ENCODE results near the gene TRERF1. TPM values are rescaled to one million over a fixed set of nuclear protein-coding genes. Genes with fewer than 3 reads are reported as not detected.
A peak's percentile ranks its signal among the peaks of the same experiment; 100 is the strongest.

TRERF1 gene
- total and polyA plus RNA-seq, 2 of the 8 experiments (the other 6 are each of a cell fraction or from before 2014, with no cell fraction given) = 10.8 to 21.5 TPM

DNA sequence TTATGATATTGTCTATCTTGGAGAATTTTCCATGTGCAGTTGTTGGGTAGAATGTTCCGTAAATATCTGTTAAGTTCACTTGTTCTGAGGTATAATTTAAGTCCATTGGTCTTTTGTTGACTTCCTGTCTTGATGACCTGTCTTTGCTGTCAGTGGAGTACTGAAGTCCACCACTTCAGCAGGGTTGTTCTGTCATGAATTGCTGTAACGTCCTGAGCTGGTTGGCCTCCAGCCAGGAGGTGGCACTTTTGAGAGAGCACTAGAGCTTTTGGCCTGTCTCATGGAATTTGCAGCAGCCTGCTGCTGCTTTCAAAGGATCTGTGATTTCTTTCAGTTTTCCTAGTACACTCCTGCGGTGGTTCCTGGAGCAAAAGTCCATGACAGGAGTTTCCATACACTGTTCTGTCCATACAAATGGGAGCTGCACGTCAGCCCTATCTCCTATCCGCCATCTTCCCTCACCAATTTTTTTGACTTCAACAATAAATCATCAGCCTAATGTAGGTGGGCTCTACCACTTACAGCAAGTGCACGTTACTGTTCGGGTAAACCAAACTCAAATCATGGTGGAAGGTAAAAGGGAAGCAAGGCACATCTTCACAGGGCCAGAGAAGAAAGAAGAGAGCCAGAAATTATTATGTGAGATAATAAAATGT lies 46.9 kb upstream of the TRERF1 start:
- H3K18ac ChIP-seq (ENCODE audit: extremely low read depth, low read length) = no peak overlapping the region
- no peaks in the 10 kb centered on the region for H4K20me1 ChIP-seq (replicated peaks in 1 of 2; ENCODE audit: control insufficient read depth in 1 of 2, insufficient read depth in 2 of 2, low read length in 2 of 2)
- H3K27ac ChIP-seq (ENCODE audit: low read depth, low read length) = no peak overlapping the region
- no peak overlapping the region for H3K4ac ChIP-seq (replicated peaks; ENCODE audit: insufficient read length, low read depth, low read length)
- peak overlapping the region; percentile 100 for H2AFZ ChIP-seq (ENCODE audit: low read length)
- no peak overlapping the region for H2BK5ac ChIP-seq (ENCODE audit: low read depth, low read length)
- WGBS, 2 experiments (ENCODE audit: extremely low coverage in 1 of 2, insufficient coverage in 1 of 2, insufficient read length in 1 of 2, insufficient replicate concordance in 2 of 2, low coverage in 1 of 2, low lambda C conversion rate in 2 of 2, missing lambda C conversion rate in 1 of 2) = 81% methylated on average over 7 of the region's 7 CpGs; no CpG with 5 or more reads in 1 of the 2 experiments
- H3K9ac ChIP-seq (replicated peaks in 1 of 4; ENCODE audit: extremely low read depth in 1 of 4, low read depth in 3 of 4, low read length in 3 of 4) = no peak overlapping the region
- no peaks in the 10 kb centered on the region for H3K4me1 ChIP-seq (replicated peaks in 1 of 4; ENCODE audit: control insufficient read depth in 3 of 4, insufficient read depth in 4 of 4, low read length in 3 of 4)
- no peak overlapping the region for H2AK5ac ChIP-seq (ENCODE audit: low read depth, low read length)
- no peak overlapping the region for H4K5ac ChIP-seq (ENCODE audit: insufficient read length, low read depth, low read length)
- no peaks in the 10 kb centered on the region for H3K27me3 ChIP-seq (replicated peaks in 1 of 4; ENCODE audit: control insufficient read depth in 3 of 4, extremely low read depth in 1 of 4, insufficient read depth in 3 of 4, low read length in 3 of 4)
- DNase-seq (ENCODE audit: low read depth in 1 of 2, low spot score in 2 of 2) = no peak
- H3K4me3 ChIP-seq (ENCODE audit: extremely low read depth in 1 of 4, insufficient read depth in 2 of 4, low read depth in 3 of 4, low read length in 4 of 4) = no peak overlapping the region
- H3K36me3 ChIP-seq (ENCODE audit: control insufficient read depth in 2 of 4, insufficient read depth in 4 of 4, low read length in 3 of 4) = no peaks in the 10 kb centered on the region
- H3K23me2 ChIP-seq (ENCODE audit: low read depth, low read length) = no peaks in the 10 kb centered on the region
- no peak overlapping the region for H3K23ac ChIP-seq (ENCODE audit: insufficient read length)
- no peak overlapping the region for H2BK15ac ChIP-seq (ENCODE audit: low read length)
- H3K56ac ChIP-seq (replicated peaks; ENCODE audit: insufficient read length, low read depth, low read length) = no peak overlapping the region
- no peaks in the 10 kb centered on the region for H3K79me1 ChIP-seq (ENCODE audit: low read depth, low read length)
- no peaks in the 10 kb centered on the region for H3K9me3 ChIP-seq (ENCODE audit: insufficient read depth in 2 of 2, low read depth in 1 of 2, low read length in 1 of 2)
- no peak overlapping the region for H2BK120ac ChIP-seq (replicated peaks; ENCODE audit: low read depth, low read length)
- H4K91ac ChIP-seq (replicated peaks; ENCODE audit: insufficient read length, low read length) = no peak overlapping the region
- FAIRE-seq = peak; percentile 70
- no peak overlapping the region for H4K8ac ChIP-seq (ENCODE audit: extremely low read depth, insufficient read depth, low read length)
- no peak overlapping the region for H3K4me2 ChIP-seq (ENCODE audit: insufficient read depth in 1 of 2, low read depth in 2 of 2, low read length in 2 of 2)
- ChIA-PET CTCF (ENCODE audit: partially characterized antibody) (interaction anchor here (0.8 to 1.3 kb wide), 4 partner anchors 12 to 49 kb away, joined by 3 to 7 read pairs (median 3); no protein-coding TSS in a partner anchor), POLR2A (ENCODE audit: partially characterized antibody) (no interaction called here)
- H2BK12ac ChIP-seq (ENCODE audit: low read depth, low read length) = no peak overlapping the region
- no peak overlapping the region for H3K14ac ChIP-seq (ENCODE audit: insufficient read length)
- H3K79me2 ChIP-seq (ENCODE audit: control insufficient read depth in 1 of 2, insufficient read depth in 2 of 2, low read length in 2 of 2) = no peaks in the 10 kb centered on the region
- H2BK20ac ChIP-seq (ENCODE audit: low read length) = no peak overlapping the region
- TF ChIP-seq CHD2 (IDR thresholded peaks at IDR 0.05; ENCODE audit: low read length) (no peak), CBX8 (IDR thresholded peaks at IDR 0.05; ENCODE audit: borderline replicate concordance, low read depth, low read length) (no peak), SIN3A (conservative IDR thresholded peaks at IDR 0.05 in 1 of 2, IDR thresholded peaks at IDR 0.05 in 1 of 2; ENCODE audit: low read depth in 1 of 2, low read length in 2 of 2) (no peak), ATF2 (IDR thresholded peaks at IDR 0.05; ENCODE audit: low read length) (no peak), ZNF274 (IDR thresholded peaks at IDR 0.05; ENCODE audit: borderline replicate concordance, extremely low read depth, low read length) (no peak), SP2 (IDR thresholded peaks at IDR 0.05; ENCODE audit: low read length) (no peak), PHF8 (conservative IDR thresholded peaks at IDR 0.05; ENCODE audit: low read depth, low read length) (no peak)
- TF ChIP-seq, protein P1, sequence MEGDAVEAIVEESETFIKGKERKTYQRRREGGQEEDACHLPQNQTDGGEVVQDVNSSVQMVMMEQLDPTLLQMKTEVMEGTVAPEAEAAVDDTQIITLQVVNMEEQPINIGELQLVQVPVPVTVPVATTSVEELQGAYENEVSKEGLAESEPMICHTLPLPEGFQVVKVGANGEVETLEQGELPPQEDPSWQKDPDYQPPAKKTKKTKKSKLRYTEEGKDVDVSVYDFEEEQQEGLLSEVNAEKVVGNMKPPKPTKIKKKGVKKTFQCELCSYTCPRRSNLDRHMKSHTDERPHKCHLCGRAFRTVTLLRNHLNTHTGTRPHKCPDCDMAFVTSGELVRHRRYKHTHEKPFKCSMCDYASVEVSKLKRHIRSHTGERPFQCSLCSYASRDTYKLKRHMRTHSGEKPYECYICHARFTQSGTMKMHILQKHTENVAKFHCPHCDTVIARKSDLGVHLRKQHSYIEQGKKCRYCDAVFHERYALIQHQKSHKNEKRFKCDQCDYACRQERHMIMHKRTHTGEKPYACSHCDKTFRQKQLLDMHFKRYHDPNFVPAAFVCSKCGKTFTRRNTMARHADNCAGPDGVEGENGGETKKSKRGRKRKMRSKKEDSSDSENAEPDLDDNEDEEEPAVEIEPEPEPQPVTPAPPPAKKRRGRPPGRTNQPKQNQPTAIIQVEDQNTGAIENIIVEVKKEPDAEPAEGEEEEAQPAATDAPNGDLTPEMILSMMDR (IDR thresholded peaks at IDR 0.05; ENCODE audit: control extremely low read depth in 1 of 3, insufficient read depth in 1 of 3, low read depth in 1 of 3, low read length in 3 of 3) = peak; percentile 34 to 53 (median 48)

Measured in H1 (cell line).